ENCODE results near the gene BCAM. TPM values are rescaled to one million over a fixed set of nuclear protein-coding genes. Genes with fewer than 3 reads are reported as not detected.

BCAM gene
- total and polyA plus RNA-seq, 2 donors (not counting 3 experiments of a cell fraction or from before 2014, with no cell fraction given) = 23.9 to 28.5 TPM

GRCh38 chr19:44785271-44785670, 23.6 kb upstream of the BCAM start:
- no TSS peak for BruUV-seq (replicated peaks)
- TF ChIP-seq JUN (IDR thresholded peaks at IDR 0.05; ENCODE audit: borderline replicate concordance, insufficient read depth, insufficient read length, low read depth) = no peak
- TF ChIP-seq MYC (IDR thresholded peaks at IDR 0.05; ENCODE audit: low read depth, low read length) = no peak
- no peak for TF ChIP-seq GATA2 (IDR thresholded peaks at IDR 0.05; ENCODE audit: insufficient read depth, insufficient read length, low read depth, low read length)
- TF ChIP-seq MAX (IDR thresholded peaks at IDR 0.05; ENCODE audit: insufficient read depth, insufficient read length) = no peak
- TF ChIP-seq POLR2A (IDR thresholded peaks at IDR 0.05; ENCODE audit: low read depth, low read length) = no peak
- TF ChIP-seq, protein P1, sequence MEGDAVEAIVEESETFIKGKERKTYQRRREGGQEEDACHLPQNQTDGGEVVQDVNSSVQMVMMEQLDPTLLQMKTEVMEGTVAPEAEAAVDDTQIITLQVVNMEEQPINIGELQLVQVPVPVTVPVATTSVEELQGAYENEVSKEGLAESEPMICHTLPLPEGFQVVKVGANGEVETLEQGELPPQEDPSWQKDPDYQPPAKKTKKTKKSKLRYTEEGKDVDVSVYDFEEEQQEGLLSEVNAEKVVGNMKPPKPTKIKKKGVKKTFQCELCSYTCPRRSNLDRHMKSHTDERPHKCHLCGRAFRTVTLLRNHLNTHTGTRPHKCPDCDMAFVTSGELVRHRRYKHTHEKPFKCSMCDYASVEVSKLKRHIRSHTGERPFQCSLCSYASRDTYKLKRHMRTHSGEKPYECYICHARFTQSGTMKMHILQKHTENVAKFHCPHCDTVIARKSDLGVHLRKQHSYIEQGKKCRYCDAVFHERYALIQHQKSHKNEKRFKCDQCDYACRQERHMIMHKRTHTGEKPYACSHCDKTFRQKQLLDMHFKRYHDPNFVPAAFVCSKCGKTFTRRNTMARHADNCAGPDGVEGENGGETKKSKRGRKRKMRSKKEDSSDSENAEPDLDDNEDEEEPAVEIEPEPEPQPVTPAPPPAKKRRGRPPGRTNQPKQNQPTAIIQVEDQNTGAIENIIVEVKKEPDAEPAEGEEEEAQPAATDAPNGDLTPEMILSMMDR (IDR thresholded peaks at IDR 0.05; ENCODE audit: extremely low read depth in 1 of 2, insufficient read depth in 1 of 2, low read depth in 1 of 2, low read length in 2 of 2) = no peak
- no peak for TF ChIP-seq POLR2AphosphoS5 (IDR thresholded peaks at IDR 0.05; ENCODE audit: insufficient read depth, low read depth, low read length)
- no peak for TF ChIP-seq EZH2 (IDR thresholded peaks at IDR 0.05; ENCODE audit: borderline replicate concordance, low read depth, low read length, severe bottlenecking)
- POLR2A ChIA-PET = no interaction called here

More at GRCh38 chr19:44785271-44785670, 23.6 kb upstream of the BCAM start:
- Histone ChIP-seq H3K4me3 (replicated peaks in 1 of 3; ENCODE audit: insufficient read depth in 1 of 3, low read depth in 1 of 3, low read length in 3 of 3) (no peak overlapping the region), H3K4me1 (ENCODE audit: control insufficient read depth, extremely low read depth, insufficient read depth, low read length) (no peaks in the 10 kb centered on the region), H3K36me3 (ENCODE audit: control insufficient read depth in 2 of 2, extremely low read depth in 1 of 2, insufficient read depth in 2 of 2, low read length in 2 of 2) (no peaks in the 10 kb centered on the region), H3K9ac (replicated peaks; ENCODE audit: extremely low read depth, insufficient read depth, low read length) (no peak overlapping the region), H3K9me3 (replicated peaks; ENCODE audit: control insufficient read depth, insufficient read depth, low read length) (no peaks in the 10 kb centered on the region), H3K27me3 (ENCODE audit: control insufficient read depth in 2 of 2, insufficient read depth in 2 of 2, low read length in 2 of 2) (no peaks in the 10 kb centered on the region), H2AFZ (ENCODE audit: low read depth, low read length) (no peak overlapping the region), H3K9me1 (replicated peaks; ENCODE audit: control insufficient read depth, extremely low read depth, insufficient read depth, low read length) (no peaks in the 10 kb centered on the region), H4K20me1 (replicated peaks; ENCODE audit: control insufficient read depth, extremely low read depth, insufficient read depth, low read length) (no peaks in the 10 kb centered on the region), H3K4me2 (ENCODE audit: insufficient read depth, low read length) (no peak overlapping the region), H3K79me2 (ENCODE audit: control insufficient read depth, insufficient read depth, low read length) (no peaks in the 10 kb centered on the region), H3K27ac (ENCODE audit: insufficient read depth, low read depth, low read length) (no peak overlapping the region)
- dilution Hi-C loops (cut with MboI; ENCODE audit: extremely low pct_ligation_motif_present, low sequenced_read_pairs) = no loop called here
- CTCF ChIA-PET = interaction anchor here (0.7 to 6.5 kb wide), 21 partner anchors 11 to 215 kb away, joined by 3 to 57 read pairs (median 12); partner anchors contain the start of genes BCAM and NECTIN2
- FAIRE-seq (peak; percentile 18), DNase-seq (ENCODE audit: low read depth, low spot score) (no peak)
- intact Hi-C loops (cut with micrococcal nuclease) = no loop called here

Data from endothelial cell of umbilical vein (primary cell).